ENCODE measurements around the gene FBXL17. TPM values are rescaled to one million over a fixed set of nuclear protein-coding genes. Genes with fewer than 3 reads are reported as not detected.

FBXL17 gene
- total RNA-seq, 1 experiment from 2014 or later = 18.2 TPM

- BruUV-seq (replicated peaks) = no TSS peak
These were observed 345.4 kb downstream of the FBXL17 start for GRCh38 chr5:108036482-108036881.

GRCh38 chr5:108028883-108029282, 353.0 kb downstream of the FBXL17 start:
- CTCF ChIA-PET = no interaction called here

More at GRCh38 chr5:108036482-108036881, 345.4 kb downstream of the FBXL17 start:
- CTCF ChIA-PET = no interaction called here
- POLR2A ChIA-PET = no interaction called here
- Mint-ChIP-seq H3K36me3 (ENCODE audit: insufficient read depth, unreplicated experiment) (peaks cover 5% of the 10 kb centered on the region), H3K9me3 (ENCODE audit: unreplicated experiment) (no peaks in the 10 kb centered on the region), H3K4me1 (ENCODE audit: insufficient read depth, unreplicated experiment) (no peaks in the 10 kb centered on the region), H3K27me3 (ENCODE audit: insufficient read depth, unreplicated experiment) (no peaks in the 10 kb centered on the region), H3K27ac (ENCODE audit: low read depth, unreplicated experiment) (no peak overlapping the region), H3K4me3 (ENCODE audit: unreplicated experiment) (no peak overlapping the region)
- DNase-seq (ENCODE audit: unreplicated experiment) = no peak
- no peak for TF ChIP-seq CTCF (IDR thresholded peaks at IDR 0.05; ENCODE audit: unreplicated experiment)
- intact Hi-C loops (cut with micrococcal nuclease) = no loop called here

GRCh38 chr5:108028412-108028811, 353.5 kb downstream of the FBXL17 start:
- no peak overlapping the region for H3K27ac Mint-ChIP-seq (ENCODE audit: low read depth, unreplicated experiment)
- ChIA-PET CTCF (no interaction called here), POLR2A (no interaction called here)
- no peak for DNase-seq (ENCODE audit: unreplicated experiment)
- no peak for TF ChIP-seq CTCF (IDR thresholded peaks at IDR 0.05; ENCODE audit: unreplicated experiment)
- H3K27me3 Mint-ChIP-seq (ENCODE audit: insufficient read depth, unreplicated experiment) = no peaks in the 10 kb centered on the region
- no TSS peak for BruUV-seq (replicated peaks)
- H3K4me3 Mint-ChIP-seq (ENCODE audit: unreplicated experiment) = no peak overlapping the region
- no peaks in the 10 kb centered on the region for H3K9me3 Mint-ChIP-seq (ENCODE audit: unreplicated experiment)
- intact Hi-C loops (cut with micrococcal nuclease) = no loop called here
- H3K36me3 Mint-ChIP-seq (ENCODE audit: insufficient read depth, unreplicated experiment) = peaks cover 8% of the 10 kb centered on the region
- no peaks in the 10 kb centered on the region for H3K4me1 Mint-ChIP-seq (ENCODE audit: insufficient read depth, unreplicated experiment)

More at GRCh38 chr5:108028883-108029282, 353.0 kb downstream of the FBXL17 start:
- H3K27me3 Mint-ChIP-seq (ENCODE audit: insufficient read depth, unreplicated experiment) = no peaks in the 10 kb centered on the region
- POLR2A ChIA-PET = no interaction called here
- no peak for DNase-seq (ENCODE audit: unreplicated experiment)
- TF ChIP-seq CTCF (IDR thresholded peaks at IDR 0.05; ENCODE audit: unreplicated experiment) = no peak
- BruUV-seq (replicated peaks) = no TSS peak
- no peak overlapping the region for H3K27ac Mint-ChIP-seq (ENCODE audit: low read depth, unreplicated experiment)
- intact Hi-C loops (cut with micrococcal nuclease) = no loop called here
- H3K36me3 Mint-ChIP-seq (ENCODE audit: insufficient read depth, unreplicated experiment) = peaks cover 8% of the 10 kb centered on the region
- no peaks in the 10 kb centered on the region for H3K9me3 Mint-ChIP-seq (ENCODE audit: unreplicated experiment)
- no peak overlapping the region for H3K4me3 Mint-ChIP-seq (ENCODE audit: unreplicated experiment)
- H3K4me1 Mint-ChIP-seq (ENCODE audit: insufficient read depth, unreplicated experiment) = no peaks in the 10 kb centered on the region

- Mint-ChIP-seq H3K9me3 (ENCODE audit: unreplicated experiment) (no peaks in the 10 kb centered on the region), H3K27ac (ENCODE audit: low read depth, unreplicated experiment) (no peak overlapping the region), H3K4me3 (ENCODE audit: unreplicated experiment) (no peak overlapping the region), H3K27me3 (ENCODE audit: insufficient read depth, unreplicated experiment) (no peaks in the 10 kb centered on the region), H3K4me1 (ENCODE audit: insufficient read depth, unreplicated experiment) (no peaks in the 10 kb centered on the region), H3K36me3 (ENCODE audit: insufficient read depth, unreplicated experiment) (peaks cover 8% of the 10 kb centered on the region)
- POLR2A ChIA-PET = no interaction called here
- BruUV-seq (replicated peaks) = no TSS peak
- intact Hi-C loops (cut with micrococcal nuclease) = no loop called here
- CTCF ChIA-PET = interaction anchor here (0.6 kb wide), 1 partner anchor 183 kb away, joined by 4 read pairs; no protein-coding TSS in a partner anchor
- TF ChIP-seq CTCF (IDR thresholded peaks at IDR 0.05; ENCODE audit: unreplicated experiment) = no peak
- DNase-seq (ENCODE audit: unreplicated experiment) = no peak
These were observed 355.9 kb downstream of the FBXL17 start for GRCh38 chr5:108025957-108026356.
